Upper lobe of left lung (tissue), 6 donors: ENCODE data around the gene FHIT. TPM values are rescaled to one million over a fixed set of nuclear protein-coding genes. Genes with fewer than 3 reads are reported as not detected.

Experiments used
- ATAC-seq, 2 donors: fragments of 200-7000 bp; cut with Tn5 transposase; one replicate each; pipeline ENCODE4 v1.9.1; 2022; ENCODE audit warnings: mild to moderate bottlenecking in 2 of 2, moderate library complexity in 2 of 2; ENCODE audit not compliant: low FRiP score in 2 of 2
- DNase-seq, 2 donors: peaks; one replicate each; pipeline ENCODE4 v3.0.0-alpha.2; 2019 to 2020
- H3K27ac ChIP-seq, 4 donors: fragments of 200-600 bp; sonication (generic); one replicate each; pipeline ENCODE4 v1.5.1; 2016 to 2019
- H3K27me3 ChIP-seq, 4 donors: fragments of 200-600 bp; sonication (generic); one replicate each; pipeline ENCODE4 v1.5.1; 2017 to 2019
- H3K36me3 ChIP-seq, 4 donors: fragments of 200-600 bp; sonication (generic); one replicate each; pipeline ENCODE4 v1.5.1; 2016 to 2019
- H3K4me1 ChIP-seq, 4 donors: fragments of 200-600 bp; sonication (generic); one replicate each; pipeline ENCODE4 v1.5.1; 2018 to 2019
- H3K4me3 ChIP-seq, 4 donors: fragments of 200-600 bp; sonication (generic); one replicate each; pipeline ENCODE4 v1.5.1; 2017 to 2019; ENCODE audit warnings: mild to moderate bottlenecking in 2 of 4, moderate library complexity in 1 of 4
- H3K9me3 ChIP-seq, 4 donors: fragments of 200-600 bp; sonication (generic); one replicate each; pipeline ENCODE4 v1.5.1; 2018 to 2019
- CTCF ChIP-seq, 6 experiments: fragments of 450-650 bp in 4 of 6; fragments of 200-600 bp in 2 of 6; sonication (generic) in 2 of 6; IDR thresholded peaks; one replicate each; pipeline ENCODE4 v1.5.1; 2016 to 2019; ENCODE audit warnings: antibody characterized with exemption in 6 of 6
- EP300 ChIP-seq, 4 donors: sonication (generic); formaldehyde crosslinking; IDR thresholded peaks; one replicate each; pipeline ENCODE4 v1.5.1; 2017; ENCODE audit warnings: antibody characterized with exemption in 4 of 4, control low read depth in 2 of 4
- POLR2A ChIP-seq, 4 donors: fragments of 450-650 bp; IDR thresholded peaks; one replicate each; pipeline ENCODE4 v1.5.1; 2016 to 2017; ENCODE audit warnings: antibody characterized with exemption in 4 of 4, mild to moderate bottlenecking in 2 of 4
- POLR2AphosphoS5 ChIP-seq, 2 donors: sonication (generic); formaldehyde crosslinking; IDR thresholded peaks; one replicate each; pipeline ENCODE4 v1.5.1; 2017; ENCODE audit warnings: antibody characterized with exemption in 2 of 2
- WGBS, 2 donors: methylation state at CpG; one replicate each; pipeline ENCODE4 v1.1.5; 2017 to 2018; 5-methylcytosine and 5-hydroxymethylcytosine counted together
- total RNA-seq, 6 donors: library from RNA; depleted of rRNA in 4 of 6; stranded (reverse); fragments of >200 nt in 4 of 6; gene quantifications; one replicate each; pipeline versions ENCODE4 v1.1.0 to v1.2.1, GENCODE V29; 2016 to 2021
- donor health status: DM: no; HTN: no; CAD: no; lungs with moderate emphysema.
- donor health status: DM: no; HTN: yes; CAD: no; lungs with severe emphysema.

Gene FHIT
- total RNA-seq, 6 donors from 2014 or later: 6.8 to 56.6 (median 11.1) TPM

DNA sequence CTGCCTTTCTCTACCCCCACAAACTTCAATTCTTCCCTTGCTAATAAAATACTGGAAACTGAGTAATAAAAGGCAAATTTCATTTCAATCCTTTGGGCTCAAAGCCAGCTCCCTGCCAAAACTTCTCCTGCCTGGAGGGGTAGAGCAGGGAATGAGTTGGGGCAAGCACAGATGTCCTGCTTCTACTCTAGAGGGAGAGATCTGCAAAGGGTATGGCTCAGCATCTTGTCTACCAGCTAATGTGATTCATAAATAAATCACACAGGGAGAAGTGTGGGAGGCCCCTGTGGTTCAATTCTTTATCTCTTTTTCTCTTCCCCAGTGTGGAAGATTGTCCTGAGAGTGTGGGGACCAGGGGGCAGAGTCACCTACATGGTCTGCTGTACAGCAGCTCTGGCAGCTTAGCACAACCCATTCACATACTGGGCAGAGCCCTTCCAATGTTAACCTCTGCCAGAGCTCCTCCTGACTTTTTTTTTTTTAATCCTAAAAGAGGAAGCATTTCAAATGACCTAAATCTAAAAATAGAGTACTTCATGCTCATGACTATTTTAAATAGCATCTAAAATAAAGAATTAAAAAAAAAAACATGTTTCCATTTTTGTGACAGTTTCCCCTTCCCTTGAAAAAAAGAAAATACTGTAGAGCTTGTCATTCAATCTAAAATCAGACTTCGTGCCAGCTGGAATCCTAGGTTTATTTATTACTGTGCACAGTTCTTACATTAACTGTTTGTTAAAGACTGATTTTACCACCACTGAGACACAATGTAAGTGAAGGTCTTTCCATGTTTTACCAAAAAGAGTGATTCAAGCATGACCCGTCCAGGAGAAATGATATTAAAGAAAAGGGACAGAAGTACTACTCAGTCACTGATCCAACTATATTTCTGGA, 1117.7 kb downstream of the FHIT start:
- 52 to 57% methylated on average over 2 of the region's 2 CpGs for WGBS, 2 donors
- Histone ChIP-seq H3K4me1 (peaks cover 0 to 3% (median 0%) of the 10 kb centered on the region in 4 donors), H3K27me3 (no peaks in the 10 kb centered on the region), H3K9me3 (no peaks in the 10 kb centered on the region), H3K27ac (no peak overlapping the region), H3K36me3 (no peaks in the 10 kb centered on the region), H3K4me3 (no peak overlapping the region)
- DNase-seq: no peak
- TF ChIP-seq POLR2AphosphoS5 (IDR thresholded peaks at IDR 0.05) (no peak), EP300 (IDR thresholded peaks at IDR 0.05) (no peak), CTCF (IDR thresholded peaks at IDR 0.05) (no peak), POLR2A (IDR thresholded peaks at IDR 0.05) (no peak)
- ATAC-seq: no peak

- Histone ChIP-seq H3K36me3 (no peaks in the 10 kb centered on the region), H3K9me3 (no peaks in the 10 kb centered on the region), H3K27ac (no peak overlapping the region), H3K4me3 (no peak overlapping the region), H3K27me3 (no peaks in the 10 kb centered on the region), H3K4me1 (peaks cover 0 to 3% (median 0%) of the 10 kb centered on the region in 4 donors)
- DNase-seq (no peak), ATAC-seq (no peak)
- TF ChIP-seq POLR2A (IDR thresholded peaks at IDR 0.05) (no peak), CTCF (IDR thresholded peaks at IDR 0.05) (no peak), POLR2AphosphoS5 (IDR thresholded peaks at IDR 0.05) (no peak)
Observed at GRCh38 chr3:60131618-60132017, 1119.6 kb downstream of the FHIT start.

DNA sequence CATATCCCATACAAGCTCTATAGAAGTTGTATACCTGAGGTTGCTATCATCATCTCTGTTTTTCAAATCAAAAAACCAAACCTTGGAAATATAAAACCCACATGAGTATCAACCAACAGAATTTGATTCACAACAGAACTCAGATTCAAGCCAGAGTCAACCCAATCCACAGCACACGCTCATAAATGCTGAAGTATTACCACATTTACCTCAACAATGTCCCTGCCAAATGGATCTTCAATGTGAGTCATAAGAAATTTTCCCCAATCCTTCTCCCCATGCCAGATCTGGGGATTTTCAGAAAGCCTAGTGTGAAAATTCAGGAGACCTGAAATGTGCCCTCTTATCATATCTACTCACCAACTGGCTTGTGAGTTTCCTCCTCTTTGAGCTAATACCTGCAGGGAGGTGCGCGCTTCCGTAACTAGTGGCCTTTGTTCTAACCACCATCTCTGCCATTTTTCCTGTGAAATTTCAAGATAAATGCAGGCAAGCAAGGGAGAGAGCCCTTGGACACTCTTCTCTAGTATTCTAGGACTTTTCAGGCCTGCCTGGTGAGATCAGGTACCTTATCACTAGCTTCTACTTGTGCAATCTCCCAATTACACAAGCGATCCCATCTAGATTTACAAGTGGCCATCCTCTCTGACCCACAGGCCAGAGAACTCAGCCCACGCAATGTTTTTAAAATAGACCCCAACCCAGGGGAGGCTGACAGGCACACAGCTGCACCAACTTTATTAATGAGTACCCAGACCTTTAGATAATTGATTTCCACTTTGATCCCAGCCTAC, 1124.5 kb downstream of the FHIT start:
- H3K27ac ChIP-seq: no peak overlapping the region
- no peaks in the 10 kb centered on the region for H3K9me3 ChIP-seq
- ATAC-seq: no peak
- H3K4me1 ChIP-seq: no peaks in the 10 kb centered on the region
- 83 to 94% methylated on average over 6 of the region's 6 CpGs for WGBS, 2 donors
- no peaks in the 10 kb centered on the region for H3K36me3 ChIP-seq
- DNase-seq: no peak
- no peak for TF ChIP-seq EP300 (IDR thresholded peaks at IDR 0.05)
- TF ChIP-seq POLR2AphosphoS5 (IDR thresholded peaks at IDR 0.05): no peak
- no peak for TF ChIP-seq CTCF (IDR thresholded peaks at IDR 0.05)
- no peak for TF ChIP-seq POLR2A (IDR thresholded peaks at IDR 0.05)
- no peak overlapping the region for H3K4me3 ChIP-seq
- H3K27me3 ChIP-seq: no peaks in the 10 kb centered on the region

DNA sequence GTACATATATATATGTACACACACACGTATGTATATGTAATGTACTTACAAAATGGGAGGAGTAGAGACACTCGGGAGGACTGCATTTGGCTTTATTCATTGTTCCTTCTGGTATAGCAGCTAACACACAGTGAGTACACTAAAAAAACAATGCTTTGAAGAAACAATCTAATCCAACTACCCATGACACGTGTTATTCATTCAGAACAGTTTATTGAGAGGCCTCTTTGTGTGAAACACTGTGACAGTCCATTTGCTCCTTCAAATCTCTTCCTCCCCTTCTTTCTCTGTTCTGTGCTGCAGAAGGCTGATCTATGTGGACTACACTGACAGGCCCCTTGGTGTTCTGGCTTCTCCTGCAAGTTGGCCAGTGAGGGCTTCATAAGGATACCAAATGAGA, 1125.6 kb downstream of the FHIT start:
- no peak for DNase-seq
- Histone ChIP-seq H3K4me3 (no peak overlapping the region), H3K27ac (no peak overlapping the region), H3K36me3 (no peaks in the 10 kb centered on the region), H3K4me1 (no peaks in the 10 kb centered on the region), H3K27me3 (no peaks in the 10 kb centered on the region), H3K9me3 (no peaks in the 10 kb centered on the region)
- no peak for TF ChIP-seq EP300 (IDR thresholded peaks at IDR 0.05)
- no peak for TF ChIP-seq POLR2AphosphoS5 (IDR thresholded peaks at IDR 0.05)
- TF ChIP-seq POLR2A (IDR thresholded peaks at IDR 0.05): no peak
- TF ChIP-seq CTCF (IDR thresholded peaks at IDR 0.05): no peak
- no peak for ATAC-seq
- WGBS, 2 donors: 83 to 90% methylated on average over 3 of the region's 3 CpGs
